Panc1 (cell line): ENCODE measurements around the gene EGR1. TPM values are rescaled to one million over a fixed set of nuclear protein-coding genes. Genes with fewer than 3 reads are reported as not detected.
A peak's percentile ranks its signal among the peaks of the same experiment; 100 is the strongest.

Source experiments
- ATAC-seq: fragments of 200-7000 bp; cut with Tn5 transposase; 2 replicates; pipeline ENCODE4 v1.9.1; 2020; ENCODE audit warnings: mild to moderate bottlenecking, moderate library complexity
- BruUV-seq: library from RNA; stranded (reverse); fragments of 400-500 nt; replicated peaks from 2 replicates; lab custom pipeline; 2021; lab: Mats Ljungman, UMichigan
- CTCF ChIA-PET: fragments of 300-600 bp; sonication (Branson Sonifier 250); formaldehyde crosslinking; loops from one replicate; lab custom pipeline; 2022; ENCODE audit warnings: antibody characterized with exemption; lab: Charles Lee
- POLR2A ChIA-PET: fragments of 300-600 bp; sonication (Branson Sonifier 250); formaldehyde crosslinking; loops from one replicate; lab custom pipeline; 2022; ENCODE audit warnings: antibody characterized with exemption; lab: Charles Lee
- DNase-seq: peaks from one replicate; pipeline ENCODE4 v3.0.0-alpha.2; 2010; ENCODE audit warnings: low read depth, low spot score
- H3K27ac ChIP-seq: 2 replicates; pipeline ENCODE4 v1.5.1; 2011; ENCODE audit warnings: mild to moderate bottlenecking, low read length, inconsistent platforms
- H3K27me3 ChIP-seq: fragments of 200-500 bp; sonication (Bioruptor generic); 2 replicates; pipeline ENCODE4 v1.6.0; 2014; ENCODE audit warnings: low read length, inconsistent platforms; ENCODE audit not compliant: control insufficient read depth, insufficient read depth
- H3K36me3 ChIP-seq: fragments of 200-500 bp; sonication (Bioruptor generic); 2 replicates; pipeline ENCODE4 v1.5.1; 2014; ENCODE audit warnings: inconsistent platforms, mild to moderate bottlenecking, low read length, moderate library complexity; ENCODE audit not compliant: control insufficient read depth, insufficient read depth
- H3K4me1 ChIP-seq: 2 replicates; pipeline ENCODE4 v1.5.1; 2011; ENCODE audit warnings: inconsistent platforms, mild to moderate bottlenecking, low read length, moderate library complexity; ENCODE audit not compliant: control insufficient read depth, insufficient read depth
- H3K4me3 ChIP-seq, 2 experiments: 2 replicates each; pipeline ENCODE4 v1.5.1; 2011 to 2012; ENCODE audit warnings: low read depth in 2 of 2, low read length in 2 of 2, mild to moderate bottlenecking in 2 of 2, inconsistent platforms in 1 of 2, moderate library complexity in 1 of 2
- H3K9me3 ChIP-seq: fragments of 200-500 bp; sonication (Bioruptor generic); 2 replicates; pipeline ENCODE4 v1.5.1; 2014; ENCODE audit warnings: low read depth, mild to moderate bottlenecking, inconsistent platforms, low read length, moderate library complexity; ENCODE audit not compliant: control insufficient read depth, insufficient read depth
- POLR2AphosphoS5 ChIP-seq: IDR thresholded peaks from 2 replicates; pipeline ENCODE4 v1.6.1; 2012; ENCODE audit warnings: mild to moderate bottlenecking, low read depth, low read length, moderate library complexity
- SIN3A ChIP-seq: IDR thresholded peaks from 2 replicates; pipeline ENCODE4 v1.6.1; 2012; ENCODE audit warnings: low read depth, mild to moderate bottlenecking, low read length, moderate library complexity, borderline replicate concordance; ENCODE audit not compliant: insufficient read depth
- TCF7L2 ChIP-seq: IDR thresholded peaks from 2 replicates; pipeline ENCODE4 v1.6.1; 2011; ENCODE audit warnings: mild to moderate bottlenecking, low read depth, low read length, inconsistent platforms
- in situ Hi-C: cut with HindIII; loops from 2 replicates; pipeline ENCODE4 v1.10.0; 2016; ENCODE audit warnings: low sequenced_read_pairs, low pct_unique_long_range_greater_than_20kb
- intact Hi-C: fragments of 100-400 bp; cut with micrococcal nuclease; formaldehyde crosslinking; loops from one replicate; pipeline ENCODE4 v1.10.0; 2022; ENCODE audit not compliant: unreplicated experiment
- total RNA-seq: library from RNA; stranded (reverse); gene quantifications from one replicate; pipeline ENCODE4 v1.2.1, GENCODE V29; 2021; ENCODE audit not compliant: unreplicated experiment
- TF ChIP-seq, protein P1 (sequence below): fragments of 450-650 bp; IDR thresholded peaks from 2 replicates; pipeline ENCODE4 v1.5.1; 2017; ENCODE audit warnings: mild to moderate bottlenecking
- TF ChIP-seq, protein P2 (sequence below), 2 experiments: IDR thresholded peaks; 2 replicates each; pipeline ENCODE4 v1.6.1; 2011 to 2012; ENCODE audit warnings: low read depth in 2 of 2, control low read depth in 1 of 2, low read length in 1 of 2, mild to moderate bottlenecking in 1 of 2, moderate library complexity in 1 of 2; ENCODE audit not compliant: insufficient read depth in 1 of 2

Gene EGR1
- total RNA-seq, 1 experiment from 2014 or later, result 12.0 TPM

DNA sequence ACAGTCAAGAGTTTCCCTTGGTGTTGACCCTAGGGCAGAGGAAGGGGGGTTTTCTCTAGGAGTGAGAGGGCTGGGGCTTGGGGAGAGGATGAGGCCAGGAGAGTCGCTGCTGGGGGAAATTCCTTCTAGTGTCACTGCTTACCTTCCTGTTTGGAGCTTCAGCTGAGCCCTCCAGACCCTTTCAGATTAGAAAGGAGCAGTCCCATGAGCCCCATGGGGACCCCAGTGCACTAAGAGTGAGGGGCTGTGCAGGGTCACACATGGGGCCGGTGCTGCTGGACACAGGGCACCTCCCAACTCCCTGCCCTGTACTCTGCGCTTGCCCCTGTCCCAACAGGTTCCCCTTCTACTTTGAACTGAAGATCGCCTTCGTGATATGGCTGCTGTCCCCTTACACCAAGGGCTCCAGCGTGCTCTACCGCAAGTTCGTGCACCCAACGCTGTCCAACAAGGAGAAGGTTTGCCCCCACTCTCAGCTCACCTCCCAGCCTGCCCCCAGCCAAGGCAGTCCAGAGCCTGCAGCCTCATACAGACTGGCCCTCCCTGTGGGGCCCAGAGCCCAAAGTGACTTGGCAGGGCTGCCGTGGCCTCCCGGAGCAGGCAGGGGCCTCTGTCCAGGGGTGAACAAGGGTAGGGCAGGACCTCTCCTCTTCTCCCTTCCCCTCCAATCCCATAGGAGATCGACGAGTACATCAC, 21.1 kb upstream of the EGR1 start:
- Histone ChIP-seq H3K9me3 (no peaks in the 10 kb centered on the region), H3K4me1 (no peaks in the 10 kb centered on the region; the same call in 1 of the 2 replicates), H3K36me3 (no peaks in the 10 kb centered on the region), H3K27ac (no peak overlapping the region), H3K4me3 (no peak overlapping the region), H3K27me3 (no peaks in the 10 kb centered on the region)
- TF ChIP-seq SIN3A (no peak), POLR2AphosphoS5 (no peak), TCF7L2 (no peak)
- TF ChIP-seq, protein P1, sequence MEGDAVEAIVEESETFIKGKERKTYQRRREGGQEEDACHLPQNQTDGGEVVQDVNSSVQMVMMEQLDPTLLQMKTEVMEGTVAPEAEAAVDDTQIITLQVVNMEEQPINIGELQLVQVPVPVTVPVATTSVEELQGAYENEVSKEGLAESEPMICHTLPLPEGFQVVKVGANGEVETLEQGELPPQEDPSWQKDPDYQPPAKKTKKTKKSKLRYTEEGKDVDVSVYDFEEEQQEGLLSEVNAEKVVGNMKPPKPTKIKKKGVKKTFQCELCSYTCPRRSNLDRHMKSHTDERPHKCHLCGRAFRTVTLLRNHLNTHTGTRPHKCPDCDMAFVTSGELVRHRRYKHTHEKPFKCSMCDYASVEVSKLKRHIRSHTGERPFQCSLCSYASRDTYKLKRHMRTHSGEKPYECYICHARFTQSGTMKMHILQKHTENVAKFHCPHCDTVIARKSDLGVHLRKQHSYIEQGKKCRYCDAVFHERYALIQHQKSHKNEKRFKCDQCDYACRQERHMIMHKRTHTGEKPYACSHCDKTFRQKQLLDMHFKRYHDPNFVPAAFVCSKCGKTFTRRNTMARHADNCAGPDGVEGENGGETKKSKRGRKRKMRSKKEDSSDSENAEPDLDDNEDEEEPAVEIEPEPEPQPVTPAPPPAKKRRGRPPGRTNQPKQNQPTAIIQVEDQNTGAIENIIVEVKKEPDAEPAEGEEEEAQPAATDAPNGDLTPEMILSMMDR, result no peak
- TF ChIP-seq, protein P2, sequence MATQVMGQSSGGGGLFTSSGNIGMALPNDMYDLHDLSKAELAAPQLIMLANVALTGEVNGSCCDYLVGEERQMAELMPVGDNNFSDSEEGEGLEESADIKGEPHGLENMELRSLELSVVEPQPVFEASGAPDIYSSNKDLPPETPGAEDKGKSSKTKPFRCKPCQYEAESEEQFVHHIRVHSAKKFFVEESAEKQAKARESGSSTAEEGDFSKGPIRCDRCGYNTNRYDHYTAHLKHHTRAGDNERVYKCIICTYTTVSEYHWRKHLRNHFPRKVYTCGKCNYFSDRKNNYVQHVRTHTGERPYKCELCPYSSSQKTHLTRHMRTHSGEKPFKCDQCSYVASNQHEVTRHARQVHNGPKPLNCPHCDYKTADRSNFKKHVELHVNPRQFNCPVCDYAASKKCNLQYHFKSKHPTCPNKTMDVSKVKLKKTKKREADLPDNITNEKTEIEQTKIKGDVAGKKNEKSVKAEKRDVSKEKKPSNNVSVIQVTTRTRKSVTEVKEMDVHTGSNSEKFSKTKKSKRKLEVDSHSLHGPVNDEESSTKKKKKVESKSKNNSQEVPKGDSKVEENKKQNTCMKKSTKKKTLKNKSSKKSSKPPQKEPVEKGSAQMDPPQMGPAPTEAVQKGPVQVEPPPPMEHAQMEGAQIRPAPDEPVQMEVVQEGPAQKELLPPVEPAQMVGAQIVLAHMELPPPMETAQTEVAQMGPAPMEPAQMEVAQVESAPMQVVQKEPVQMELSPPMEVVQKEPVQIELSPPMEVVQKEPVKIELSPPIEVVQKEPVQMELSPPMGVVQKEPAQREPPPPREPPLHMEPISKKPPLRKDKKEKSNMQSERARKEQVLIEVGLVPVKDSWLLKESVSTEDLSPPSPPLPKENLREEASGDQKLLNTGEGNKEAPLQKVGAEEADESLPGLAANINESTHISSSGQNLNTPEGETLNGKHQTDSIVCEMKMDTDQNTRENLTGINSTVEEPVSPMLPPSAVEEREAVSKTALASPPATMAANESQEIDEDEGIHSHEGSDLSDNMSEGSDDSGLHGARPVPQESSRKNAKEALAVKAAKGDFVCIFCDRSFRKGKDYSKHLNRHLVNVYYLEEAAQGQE (IDR thresholded peaks at IDR 0.05; ENCODE audit: insufficient read depth in 1 of 2, low read depth in 2 of 2, low read length in 1 of 2), result no peak
- ChIA-PET POLR2A (interaction anchor here (0.7 kb wide), 1 partner anchor 14 kb away, joined by 4 read pairs; no protein-coding TSS in a partner anchor), CTCF (no interaction called here)
- intact Hi-C loops, result no loop called here
- DNase-seq, result no peak
- in situ Hi-C loops, result no loop called here
- BruUV-seq, result no TSS peak
- no peak; the same call in 1 of the 2 replicates for ATAC-seq

DNA sequence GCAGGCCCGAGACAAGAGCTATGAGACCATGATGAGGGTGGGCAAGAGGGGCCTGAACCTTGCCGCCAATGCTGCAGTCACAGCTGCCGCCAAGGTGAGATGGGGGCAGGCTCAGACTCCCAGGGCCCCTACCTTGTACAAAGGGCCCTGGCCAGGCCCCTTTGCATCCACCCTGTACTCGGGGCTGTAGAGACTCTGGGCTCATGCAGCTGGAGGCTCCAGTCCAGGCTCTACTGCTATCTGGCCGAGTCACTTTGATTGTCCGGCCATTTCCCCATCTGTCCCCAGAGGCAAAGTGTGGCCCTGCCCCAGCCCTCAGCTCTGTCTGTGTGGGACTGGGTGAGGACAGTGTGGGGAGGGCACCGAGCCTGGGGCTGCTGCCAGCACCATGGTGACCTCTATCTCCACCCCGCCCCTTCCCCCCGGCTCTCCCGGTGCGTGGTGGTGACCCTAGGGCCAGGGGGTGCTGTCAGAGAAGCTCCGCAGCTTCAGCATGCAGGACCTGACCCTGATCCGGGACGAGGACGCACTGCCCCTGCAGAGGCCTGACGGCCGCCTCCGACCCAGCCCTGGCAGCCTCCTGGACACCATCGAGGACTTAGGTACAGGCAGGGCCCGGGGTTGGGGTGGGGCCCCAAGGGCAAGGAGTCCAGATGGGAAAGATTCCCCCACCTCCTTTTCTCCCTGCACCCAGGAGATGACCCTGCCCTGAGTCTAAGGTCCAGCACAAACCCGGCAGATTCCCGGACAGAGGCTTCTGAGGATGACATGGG, 20.3 kb upstream of the EGR1 start:
- no peaks in the 10 kb centered on the region for H3K9me3 ChIP-seq
- peak; percentile 30 for ATAC-seq
- no peaks in the 10 kb centered on the region; the same call in 1 of the 2 replicates for H3K4me1 ChIP-seq
- no peak overlapping the region for H3K4me3 ChIP-seq
- H3K27ac ChIP-seq, result no peak overlapping the region
- CTCF ChIA-PET, result no interaction called here
- in situ Hi-C loops (no loop called here), intact Hi-C loops (no loop called here)
- TF ChIP-seq, protein P1, result no peak
- TF ChIP-seq SIN3A, result no peak
- no peak for TF ChIP-seq POLR2AphosphoS5
- TF ChIP-seq, protein P2 (IDR thresholded peaks at IDR 0.05; ENCODE audit: insufficient read depth in 1 of 2, low read depth in 2 of 2, low read length in 1 of 2), result no peak
- no peak for TF ChIP-seq TCF7L2
- DNase-seq, result no peak
- POLR2A ChIA-PET, result interaction anchor here (0.6 to 0.7 kb wide), 2 partner anchors 14 to 98 kb away, joined by 3 to 4 read pairs; partner anchors contain the start of gene ETF1
- BruUV-seq, result no TSS peak
- no peaks in the 10 kb centered on the region for H3K36me3 ChIP-seq
- no peaks in the 10 kb centered on the region for H3K27me3 ChIP-seq
